H4 (cell line): ENCODE data around the gene TEKT2. TPM values are rescaled to one million over a fixed set of nuclear protein-coding genes. Genes with fewer than 3 reads are reported as not detected.
A peak's percentile ranks its signal among the peaks of the same experiment; 100 is the strongest.

Experiments used
- DNase-seq: peaks from one replicate; pipeline ENCODE4 v3.0.0-alpha.2; 2015; ENCODE audit warnings: low spot score
- total RNA-seq: library from RNA; depleted of rRNA; stranded (reverse); fragments of >200 nt; shearing (Covaris generic); gene quantifications from 2 replicates; pipeline ENCODE4 v1.2.3, GENCODE V29; 2014

The TEKT2 gene
- total RNA-seq, 1 experiment from 2014 or later: not detected

DNA sequence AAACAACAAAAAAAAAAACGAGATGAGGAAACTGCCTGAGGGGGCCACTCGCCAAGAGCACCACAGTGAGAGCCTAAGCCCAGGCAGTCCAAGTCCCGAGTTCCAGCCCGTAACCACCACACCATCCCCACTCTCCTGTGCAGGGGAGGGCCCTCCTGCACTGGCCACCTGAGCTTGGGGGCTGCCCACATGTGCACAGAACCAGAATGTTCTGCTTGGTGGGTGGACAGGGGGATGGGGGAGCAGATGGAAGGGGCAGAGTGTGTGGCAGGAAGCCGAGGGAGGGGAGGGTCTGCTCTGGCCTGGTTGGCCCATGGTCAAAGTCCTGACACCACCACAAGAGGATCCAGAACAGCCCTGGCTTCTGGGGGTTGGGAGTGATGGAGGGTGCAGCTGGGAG, 22.4 kb downstream of the TEKT2 start:
- DNase-seq: no peak

DNA sequence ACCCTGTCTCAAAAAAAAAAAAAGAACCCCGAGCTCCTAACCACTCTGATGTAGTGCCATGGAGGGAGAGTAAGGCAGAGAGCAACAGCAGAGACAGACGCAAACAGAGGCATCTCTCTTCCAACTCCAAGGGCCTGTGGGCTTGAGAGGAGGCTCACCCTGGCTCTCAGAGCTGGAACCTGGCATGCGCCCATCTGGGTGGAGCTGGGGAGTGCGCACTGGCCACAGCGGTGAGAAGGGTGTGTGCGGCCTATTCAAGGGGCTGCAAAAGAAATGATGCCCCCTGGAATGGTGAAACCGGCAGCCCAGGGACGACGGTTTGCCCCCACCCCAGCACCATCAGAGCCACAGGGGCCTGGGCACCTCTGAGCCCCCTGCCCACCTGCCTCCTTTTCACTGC, 23.5 kb downstream of the TEKT2 start:
- DNase-seq: no peak

DNA sequence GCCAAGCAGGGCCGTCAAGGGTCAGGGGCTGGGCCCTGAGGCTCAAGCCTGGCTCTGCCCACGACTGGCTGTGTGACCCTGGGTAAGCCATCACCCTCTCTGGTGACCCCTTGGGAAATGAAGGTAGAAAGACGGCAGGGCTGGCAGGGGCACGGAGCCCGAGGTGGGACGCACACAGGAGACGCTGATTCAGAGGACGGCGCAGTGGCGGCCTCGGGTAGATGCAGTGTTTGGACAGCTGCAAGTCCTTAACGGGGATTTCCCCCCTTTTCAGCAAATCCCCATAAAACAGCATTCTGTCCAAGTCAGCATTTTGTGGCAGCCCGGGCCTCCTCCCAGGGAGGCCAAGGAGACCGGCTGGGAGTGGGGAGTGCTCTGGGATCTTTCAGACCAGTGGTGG, 24.4 kb downstream of the TEKT2 start:
- DNase-seq: no peak

DNA sequence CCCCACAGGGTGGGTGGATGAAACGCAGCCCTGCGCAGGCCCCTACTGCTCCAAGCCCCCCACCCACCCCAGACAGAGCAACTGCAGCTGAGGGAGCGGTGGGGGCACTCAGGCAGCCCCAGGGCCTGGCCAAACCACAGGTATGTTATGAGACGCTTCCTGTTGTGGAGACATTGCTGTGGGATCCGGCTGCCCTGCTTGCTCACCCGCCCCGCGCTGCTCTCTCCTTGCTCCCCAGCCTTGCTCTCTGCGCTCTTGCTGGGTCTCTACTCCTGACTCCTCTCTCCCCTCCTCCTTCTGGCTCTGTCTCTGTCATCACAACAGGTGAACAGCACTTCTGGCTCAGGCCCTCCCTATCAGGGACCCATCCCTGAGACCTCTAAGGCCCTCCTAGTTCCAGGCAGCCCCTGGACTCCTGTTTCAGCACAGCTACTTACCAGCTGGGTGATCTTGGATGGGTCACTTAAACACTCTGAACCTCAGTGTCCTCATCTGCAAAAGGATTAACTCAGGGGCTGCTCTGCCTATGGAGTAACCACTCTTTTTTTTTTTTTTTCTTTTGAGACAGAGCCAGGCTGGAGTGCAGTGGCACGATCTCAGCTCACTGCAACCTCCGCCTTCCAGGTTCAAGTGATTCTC, 25.3 kb downstream of the TEKT2 start:
- peak; percentile 80 for DNase-seq

DNA sequence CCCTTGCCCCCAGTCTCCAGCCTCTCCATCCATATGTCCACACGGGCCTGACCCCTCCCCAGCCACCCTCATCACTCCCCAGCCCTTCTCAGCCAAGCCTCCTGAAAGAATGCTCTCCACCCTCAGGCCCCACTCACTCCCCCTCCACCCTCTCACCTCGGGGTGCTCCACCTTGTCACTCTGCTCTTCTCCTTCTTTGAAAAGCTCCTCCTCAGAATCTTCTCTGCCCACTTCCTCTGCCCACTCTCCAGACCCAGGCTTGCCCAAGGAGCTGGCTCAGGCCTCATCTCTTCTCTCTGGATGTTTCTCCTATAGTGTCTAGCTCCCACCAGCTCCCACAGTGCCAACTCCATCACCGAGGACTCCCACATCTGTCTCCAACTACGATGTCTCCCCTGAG, 27.3 kb downstream of the TEKT2 start:
- DNase-seq: no peak

DNA sequence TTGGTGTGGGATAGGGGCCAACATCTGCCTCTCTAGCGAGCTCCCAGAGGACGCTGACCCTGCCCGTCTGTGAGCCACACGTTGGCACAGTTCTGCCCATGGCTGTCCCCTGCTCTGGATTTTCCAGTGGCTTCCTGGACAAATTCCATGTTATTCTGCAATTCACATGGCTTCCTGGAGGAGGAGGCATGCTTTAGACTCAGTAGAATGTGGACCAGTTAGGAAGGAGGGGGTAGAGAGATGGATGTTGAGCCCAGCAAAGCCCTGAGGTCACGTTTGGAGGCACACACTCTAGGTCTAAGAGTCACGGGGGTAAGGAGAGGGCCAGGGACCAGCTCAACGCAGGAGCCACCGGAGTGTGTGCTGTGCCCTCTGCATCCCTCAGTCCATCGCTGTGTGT, 28.9 kb downstream of the TEKT2 start:
- no peak for DNase-seq

DNA sequence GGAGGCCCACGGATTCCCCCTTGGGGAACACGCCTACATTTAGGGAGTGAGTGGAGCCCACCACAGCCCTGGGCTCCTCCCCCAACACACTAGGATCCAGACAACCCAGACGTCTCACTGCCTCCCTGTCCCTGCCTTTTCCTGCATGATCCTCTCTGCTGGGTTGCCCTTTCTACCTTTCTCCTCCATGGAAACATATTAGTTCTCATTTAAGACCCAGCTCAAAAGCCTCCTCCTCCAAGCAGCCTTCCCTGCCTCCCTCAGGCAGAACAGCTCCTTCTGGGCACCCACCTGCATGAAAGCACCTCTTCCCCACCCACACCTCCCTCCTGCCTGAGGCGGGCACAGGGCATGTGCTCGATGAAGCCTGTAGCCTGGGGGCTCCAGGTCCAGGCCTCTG, 30.5 kb downstream of the TEKT2 start:
- DNase-seq: no peak

DNA sequence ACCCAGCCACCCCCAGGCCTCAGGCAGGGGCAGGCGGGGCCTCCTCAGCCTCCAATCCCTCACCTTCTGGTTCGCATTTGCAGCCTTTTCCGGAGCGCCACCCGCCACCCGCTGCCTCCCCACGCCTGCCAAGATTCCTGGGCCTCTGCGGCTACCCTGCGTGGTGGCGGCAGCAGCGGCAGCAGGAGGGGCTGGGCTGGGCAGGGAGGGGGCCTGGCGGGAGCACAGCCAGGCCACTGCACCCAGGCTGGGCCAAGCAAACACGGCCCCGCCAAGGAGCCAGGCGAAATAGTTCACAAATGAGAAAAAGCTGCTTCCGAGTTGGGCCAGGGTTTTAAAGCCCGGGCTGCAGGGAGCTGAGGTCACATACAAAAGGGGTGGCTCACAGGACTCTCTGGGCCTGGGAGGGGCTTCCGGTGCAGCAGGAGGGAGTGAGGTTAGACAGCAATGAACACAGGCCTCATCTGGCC, 31.3 kb downstream of the TEKT2 start:
- peak; percentile 73 for DNase-seq

DNA sequence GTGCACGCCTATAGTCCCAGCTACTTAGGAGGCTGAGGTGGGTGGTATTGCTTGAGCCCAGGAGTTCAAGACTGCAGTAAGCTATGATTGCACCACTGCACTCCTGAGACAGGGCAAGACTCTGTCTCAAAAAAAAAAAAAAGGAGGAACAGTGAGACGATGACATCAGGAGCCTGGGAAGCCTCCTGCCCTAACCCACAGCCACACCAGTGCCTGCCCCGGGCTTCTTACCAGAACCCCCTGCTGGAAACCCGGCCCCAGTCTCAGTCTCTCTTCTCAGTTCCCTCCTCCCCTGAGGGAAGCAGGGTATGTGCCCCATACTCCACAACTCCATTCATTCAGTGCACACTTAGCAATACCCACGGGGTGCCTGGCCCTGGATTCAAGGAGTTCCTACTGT, 32.0 kb downstream of the TEKT2 start:
- peak; percentile 34 for DNase-seq

DNA sequence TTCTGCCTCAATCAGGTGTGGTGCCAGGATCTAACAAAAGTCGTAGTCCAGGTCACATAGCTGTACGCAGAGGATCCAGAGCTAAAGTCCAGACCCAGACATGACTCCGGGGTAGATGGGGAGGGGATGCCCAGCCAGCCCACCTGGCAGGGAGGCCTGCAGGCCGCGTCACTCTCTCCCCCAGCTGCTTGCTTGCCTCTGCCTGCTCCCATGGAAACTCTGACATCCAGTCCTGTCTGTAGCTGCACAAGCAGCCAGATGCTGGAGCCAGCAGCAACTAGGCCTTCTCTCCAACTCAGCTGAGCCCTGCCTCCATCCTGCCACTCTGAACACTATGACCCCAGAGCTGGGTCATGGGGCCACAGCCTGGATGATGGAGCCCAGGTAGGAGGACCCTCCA, 33.0 kb downstream of the TEKT2 start:
- no peak for DNase-seq

DNA sequence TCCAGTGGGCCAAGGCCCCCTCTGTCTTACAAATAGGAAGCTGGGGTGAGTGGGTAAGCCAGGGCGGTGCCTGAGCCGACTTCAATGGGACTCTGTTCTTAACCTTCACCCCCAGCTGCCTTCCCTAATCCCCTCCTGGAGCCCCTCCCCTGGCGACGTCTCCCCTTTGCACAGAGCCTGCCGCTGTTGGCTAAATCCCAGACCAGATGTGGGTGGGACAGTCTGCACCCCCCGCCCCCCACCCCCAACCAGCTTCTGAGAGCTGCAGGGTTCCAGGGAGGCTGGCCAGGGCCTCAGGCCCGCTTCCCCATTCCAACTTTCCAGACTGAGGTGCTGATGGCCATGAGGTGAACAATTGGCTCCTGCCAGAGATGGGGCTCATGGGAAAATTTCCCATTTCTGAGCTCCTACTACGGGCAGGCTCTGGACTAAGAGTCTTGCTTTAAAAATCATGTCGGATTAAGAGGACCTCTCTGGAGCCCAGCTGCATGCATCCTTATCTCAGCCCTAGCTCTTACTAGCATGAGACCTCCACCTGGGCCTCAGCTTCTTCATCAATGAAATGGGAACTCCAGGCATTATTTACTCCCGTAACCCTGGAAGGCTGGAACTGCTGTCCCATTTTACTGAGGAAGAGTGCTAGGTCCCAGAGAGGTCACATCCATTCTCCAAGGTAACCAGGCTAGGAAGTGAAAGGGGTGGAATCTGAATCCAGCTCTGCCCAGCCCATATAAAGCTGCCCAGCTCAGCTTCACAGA, 34.7 kb downstream of the TEKT2 start:
- no peak for DNase-seq

DNA sequence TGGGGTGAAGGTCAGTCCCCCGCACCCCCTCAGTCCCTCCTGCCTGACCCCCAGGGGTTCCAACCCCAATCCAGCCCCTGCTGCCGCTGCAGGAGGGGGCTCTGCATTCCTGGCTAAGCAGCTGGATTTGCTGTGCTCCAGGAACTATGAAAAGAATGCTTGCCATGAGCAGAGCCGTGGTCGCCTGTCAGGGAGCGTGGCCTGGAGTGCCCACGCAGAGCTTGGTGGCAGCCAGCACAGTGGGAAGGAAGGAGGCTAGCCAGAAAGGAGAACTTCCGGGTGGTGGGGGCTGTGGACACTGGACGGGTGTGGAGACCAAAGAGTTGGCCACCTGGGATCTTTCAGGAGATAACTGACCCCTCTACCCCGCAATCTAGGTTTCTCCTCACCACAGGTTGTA, 35.6 kb downstream of the TEKT2 start:
- no peak for DNase-seq

DNA sequence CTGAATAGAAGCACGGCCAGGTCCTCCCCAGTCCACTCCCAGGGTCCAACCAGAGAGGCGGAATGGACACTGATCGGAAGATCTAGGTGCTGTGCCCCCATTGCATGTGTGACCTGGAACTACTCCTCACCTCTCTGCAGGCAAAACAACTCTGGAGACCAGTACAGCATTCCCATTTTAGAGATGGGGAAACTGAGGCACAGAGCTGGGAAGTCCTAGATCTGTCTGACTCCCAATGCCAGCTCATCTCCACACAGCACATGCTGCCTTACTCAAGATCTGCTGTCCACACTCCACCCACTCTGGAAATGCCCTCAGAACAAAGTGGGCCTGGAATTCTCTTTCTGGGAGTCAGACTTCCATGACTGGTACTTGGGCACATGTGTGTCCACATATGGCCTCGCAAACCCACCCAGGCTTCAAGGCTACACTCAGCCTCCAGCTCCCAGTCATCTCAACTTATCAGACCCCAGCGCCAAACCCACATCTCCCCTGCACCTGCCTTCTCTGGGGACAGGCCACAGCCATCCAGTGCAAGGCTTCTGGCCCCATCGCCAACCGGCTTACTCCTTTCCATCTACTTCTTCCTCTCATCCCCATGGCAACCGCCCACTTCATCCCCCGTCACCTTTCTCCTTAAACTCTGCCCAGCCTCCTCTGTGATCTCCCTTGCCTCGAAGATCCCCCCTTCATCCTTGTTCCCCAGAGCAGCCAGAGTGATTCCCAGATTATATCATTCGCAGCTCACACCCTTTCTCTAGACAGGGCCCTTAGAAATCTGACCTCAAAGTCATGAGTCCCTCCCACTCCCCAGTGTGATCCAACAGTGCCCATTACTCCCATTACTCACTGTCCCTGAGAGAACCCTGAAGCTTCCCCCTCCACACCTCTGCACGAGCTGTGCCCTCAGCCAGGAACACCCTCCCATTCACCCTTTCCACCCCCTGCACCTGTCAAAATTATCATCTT, 38.5 kb downstream of the TEKT2 start:
- DNase-seq: no peak

DNA sequence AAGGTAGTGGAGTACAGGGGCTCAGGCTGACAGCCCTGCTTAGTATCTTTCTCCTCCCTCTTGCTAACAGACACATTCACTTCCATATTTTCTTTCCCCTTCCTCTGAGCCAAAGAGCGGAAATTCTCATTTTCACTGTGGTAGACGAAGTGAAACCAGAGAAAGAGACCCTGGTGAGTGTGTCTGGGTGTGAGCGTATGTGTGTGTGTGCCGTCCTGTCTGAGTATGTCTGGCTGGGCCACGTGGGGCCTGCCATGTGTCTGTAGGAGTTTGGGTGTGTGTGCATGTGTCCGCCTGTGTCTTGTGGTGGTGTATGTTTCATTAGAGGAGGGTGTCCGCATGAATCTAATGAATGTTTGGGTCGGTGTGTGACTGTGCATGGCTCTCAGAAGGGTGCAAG, 39.5 kb downstream of the TEKT2 start:
- no peak for DNase-seq

DNA sequence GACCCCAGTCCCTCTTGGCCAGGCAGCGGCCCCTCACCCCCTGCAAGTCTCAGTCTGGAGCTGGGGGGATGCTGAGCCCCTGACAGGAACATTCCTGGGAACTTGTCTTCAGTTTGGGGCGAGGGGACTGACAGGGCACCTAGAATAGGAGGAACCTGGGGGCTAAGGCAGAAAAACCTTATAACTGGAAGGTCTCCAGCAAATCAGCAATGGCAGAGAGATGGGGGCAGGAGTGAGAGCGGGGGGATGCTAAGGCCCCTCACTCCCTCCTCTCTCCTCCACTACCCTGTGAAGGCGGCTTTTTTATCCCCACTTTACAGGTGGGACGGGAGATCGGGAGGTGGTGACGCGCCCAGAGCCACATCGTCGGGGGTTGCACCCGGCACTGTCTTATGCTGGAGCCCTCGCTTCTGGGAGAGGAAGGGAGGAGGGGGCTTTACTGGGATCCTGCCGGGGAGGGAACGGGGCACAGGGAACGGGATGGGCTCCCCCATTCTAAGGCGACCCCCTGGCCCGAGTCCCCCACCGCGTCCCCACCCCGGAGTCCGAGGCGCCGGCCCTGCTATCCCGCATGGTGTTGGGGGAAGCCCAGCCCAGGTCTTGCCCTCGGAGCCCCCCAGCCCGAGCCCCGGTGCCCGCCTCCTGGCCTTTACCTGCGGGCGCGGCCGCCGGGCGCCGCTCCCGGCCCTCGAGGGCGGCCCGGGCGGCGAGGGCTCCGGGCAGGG, 40.7 kb downstream of the TEKT2 start:
- DNase-seq: no peak

DNA sequence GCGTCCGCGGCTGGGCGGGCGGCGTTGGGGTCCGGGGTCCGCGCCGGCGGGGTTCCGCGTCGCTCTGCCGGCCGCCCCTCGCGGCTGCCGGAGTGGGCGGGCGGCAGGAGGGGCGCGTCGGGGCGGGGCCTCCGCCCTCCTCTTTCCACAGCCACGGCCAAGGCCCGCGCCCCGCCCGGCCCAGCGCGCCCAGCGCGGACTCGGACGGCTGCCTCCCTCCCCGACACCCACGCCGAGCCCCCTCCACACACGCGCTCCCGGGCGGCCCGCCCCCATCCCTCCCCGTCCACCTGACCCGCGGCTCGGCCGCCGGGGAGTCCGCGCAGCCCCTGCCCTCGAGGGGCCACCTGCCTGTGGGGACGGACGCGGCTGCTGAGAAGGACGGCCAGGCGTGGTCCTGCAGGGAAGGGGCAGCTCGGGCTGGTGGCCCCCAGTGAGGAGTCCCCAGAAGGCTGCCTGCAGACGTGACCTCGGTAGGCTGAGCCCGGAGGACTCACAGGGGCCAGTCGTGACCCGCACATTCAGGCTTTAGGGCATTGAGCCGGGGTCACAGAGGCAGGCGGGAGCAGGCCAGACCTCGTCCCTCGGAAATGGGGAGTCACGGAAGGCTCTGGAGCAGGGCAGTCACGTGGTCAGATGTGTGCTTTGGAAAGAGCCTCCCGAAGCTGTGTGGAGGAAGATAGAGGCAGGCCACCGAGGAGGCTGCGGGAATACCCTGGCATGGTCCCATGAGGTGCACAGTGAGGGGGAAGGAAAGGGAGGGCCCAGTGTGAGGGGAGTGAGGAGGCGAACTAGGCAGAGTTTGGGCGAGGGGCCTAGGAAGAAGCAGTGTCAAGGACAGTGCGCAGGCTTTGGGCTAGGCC, 41.5 kb downstream of the TEKT2 start, which contains the start of gene COL8A2:
Gene COL8A2 (minus strand): TSS at position 94 of the 863 bp plus-strand sequence. CDS start 24,980 bp downstream, outside the sequence.
- no peak for DNase-seq

DNA sequence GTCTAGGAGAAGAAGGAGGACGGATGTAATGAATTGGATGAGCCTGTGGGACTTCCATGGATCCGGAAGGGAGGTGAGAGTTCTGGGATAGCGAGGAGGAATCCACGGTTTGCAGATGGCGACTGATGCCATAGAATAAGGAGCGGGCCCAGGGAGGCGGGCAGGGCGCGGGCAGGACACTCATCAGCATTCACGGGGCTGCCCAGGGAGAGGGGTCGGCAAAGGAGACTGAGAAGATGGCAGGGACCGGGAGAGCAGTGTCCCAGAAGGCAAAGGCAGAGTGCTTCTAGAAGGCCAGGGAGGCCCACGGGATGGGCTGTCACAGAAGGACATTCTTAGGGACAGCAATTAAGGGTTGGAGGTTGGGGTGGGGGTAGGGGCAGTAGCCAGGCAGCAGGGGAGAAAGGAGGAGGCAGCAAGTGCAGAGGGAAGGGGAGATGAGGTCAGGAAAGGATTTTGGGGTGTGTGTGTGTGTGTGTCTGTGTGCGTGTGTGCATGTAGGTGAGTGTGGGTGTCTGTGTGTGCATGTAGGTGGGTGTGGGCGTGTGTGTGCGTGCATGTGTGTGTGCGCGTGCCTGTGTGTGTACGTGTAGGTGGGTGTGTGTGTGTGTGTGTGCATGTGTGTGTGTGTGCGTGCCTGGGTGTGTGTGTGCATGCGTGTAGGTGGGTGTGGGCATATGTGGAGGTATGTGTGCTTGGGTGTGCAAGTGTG, 42.3 kb downstream of the TEKT2 start:
- no peak for DNase-seq

DNA sequence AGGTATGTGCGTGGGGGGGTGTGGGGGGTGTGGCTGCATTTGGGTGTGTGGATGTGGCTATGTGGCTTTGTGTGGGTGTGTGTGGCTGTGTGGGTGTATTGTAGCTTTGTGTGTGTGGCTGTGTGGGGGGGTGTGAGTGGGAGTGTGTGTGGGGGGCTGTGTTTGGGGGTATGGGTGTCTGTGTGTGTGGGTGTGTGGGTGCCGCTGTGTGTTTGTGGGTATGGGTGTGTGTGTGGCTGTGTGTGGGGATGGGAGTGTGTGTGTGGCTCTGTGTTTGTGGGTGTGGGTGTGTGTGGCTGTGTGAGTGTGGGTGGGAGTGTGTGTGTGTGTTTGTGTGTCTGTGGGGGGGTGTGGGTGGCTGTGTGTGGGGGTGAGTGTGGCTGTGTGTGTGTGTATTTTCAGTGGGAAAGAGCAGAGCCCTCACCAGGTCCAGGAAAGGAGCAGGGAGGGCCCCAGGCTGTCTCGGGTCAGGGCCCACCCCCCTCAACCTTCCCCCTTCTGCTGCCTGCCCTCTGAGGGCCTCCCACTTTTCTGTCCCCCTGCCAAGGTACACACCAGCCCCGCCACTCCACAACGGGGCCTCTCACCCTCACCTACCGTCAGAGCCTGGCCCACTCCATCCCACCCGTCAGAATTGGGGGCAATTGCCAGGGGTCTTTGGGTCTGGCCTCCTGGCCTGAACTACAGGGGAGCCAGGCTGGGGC, 43.1 kb downstream of the TEKT2 start:
- no peak for DNase-seq
